Brain microvascular endothelial cell (primary cell): Measurements from ENCODE around the gene ADH6.
"Not testable (repeated sequence)": the region's sequence is repeated elsewhere in the genome, so short reads cannot be mapped to it uniquely, and the experiment has no call there.

ENCODE experiments used
- DNase-seq: peaks from one replicate; pipeline ENCODE4 v3.0.0-alpha.2; 2020
- H3K27ac ChIP-seq: fragments of 250-450 bp; sonication (Bioruptor Pico); 2 replicates; pipeline ENCODE4 v1.5.1; 2020; ENCODE audit warnings: mild to moderate bottlenecking, moderate library complexity
- H3K27me3 ChIP-seq: fragments of 250-450 bp; sonication (Bioruptor Pico); replicated peaks from 2 replicates; pipeline ENCODE4 v1.5.1; 2020; ENCODE audit warnings: mild to moderate bottlenecking
- H3K36me3 ChIP-seq: fragments of 250-450 bp; sonication (Bioruptor Pico); replicated peaks from 2 replicates; pipeline ENCODE4 v1.5.1; 2020; ENCODE audit warnings: mild to moderate bottlenecking
- H3K4me3 ChIP-seq: 2 replicates; pipeline ENCODE4 v1.5.1; 2011; ENCODE audit warnings: low read depth, mild to moderate bottlenecking, control low read depth, low read length, moderate library complexity
- in situ Hi-C: cut with HindIII; loops from 2 replicates; pipeline ENCODE4 v1.10.0; 2017; ENCODE audit warnings: low sequenced_read_pairs, low pct_ligation_motif_present
- TF ChIP-seq, protein P1 (sequence below): IDR thresholded peaks from 2 replicates; pipeline ENCODE4 v1.5.1; 2011; ENCODE audit warnings: low read depth, mild to moderate bottlenecking, moderate library complexity, low read length, control low read depth, inconsistent platforms; ENCODE audit errors: missing control alignments

Gene ADH6

DNA sequence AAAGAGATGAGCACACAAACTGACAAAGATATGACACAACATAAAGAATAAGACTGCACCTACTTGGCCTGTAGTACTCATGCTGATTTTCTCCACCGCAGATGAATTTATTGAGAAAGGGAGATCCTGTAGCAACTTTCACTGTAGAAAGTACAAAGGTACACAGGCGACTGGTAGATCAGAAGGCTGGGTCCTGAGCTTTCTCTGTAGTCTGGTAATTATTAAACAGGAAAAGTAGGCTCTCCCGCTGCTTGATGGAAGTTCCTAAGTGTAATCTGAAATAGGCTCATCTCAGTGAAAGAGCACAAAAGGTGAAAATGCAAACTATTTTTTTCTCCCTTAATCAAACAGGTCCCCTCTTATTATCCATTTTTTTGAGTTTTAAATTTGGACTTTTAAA is at the start of gene ADH6:
Gene ADH6, minus strand, starts transcription at position 175 of the 400 bp plus-strand sequence. Its CDS starts 94 bp downstream, at position 81.
- Histone ChIP-seq H3K4me3 (no peak within 1 kb of the TSS), H3K27me3 (no peaks in the 10 kb centered on the region), H3K36me3 (no peaks in the 10 kb centered on the region), H3K27ac (no peak within 1 kb of the TSS)
- TF ChIP-seq, protein P1, sequence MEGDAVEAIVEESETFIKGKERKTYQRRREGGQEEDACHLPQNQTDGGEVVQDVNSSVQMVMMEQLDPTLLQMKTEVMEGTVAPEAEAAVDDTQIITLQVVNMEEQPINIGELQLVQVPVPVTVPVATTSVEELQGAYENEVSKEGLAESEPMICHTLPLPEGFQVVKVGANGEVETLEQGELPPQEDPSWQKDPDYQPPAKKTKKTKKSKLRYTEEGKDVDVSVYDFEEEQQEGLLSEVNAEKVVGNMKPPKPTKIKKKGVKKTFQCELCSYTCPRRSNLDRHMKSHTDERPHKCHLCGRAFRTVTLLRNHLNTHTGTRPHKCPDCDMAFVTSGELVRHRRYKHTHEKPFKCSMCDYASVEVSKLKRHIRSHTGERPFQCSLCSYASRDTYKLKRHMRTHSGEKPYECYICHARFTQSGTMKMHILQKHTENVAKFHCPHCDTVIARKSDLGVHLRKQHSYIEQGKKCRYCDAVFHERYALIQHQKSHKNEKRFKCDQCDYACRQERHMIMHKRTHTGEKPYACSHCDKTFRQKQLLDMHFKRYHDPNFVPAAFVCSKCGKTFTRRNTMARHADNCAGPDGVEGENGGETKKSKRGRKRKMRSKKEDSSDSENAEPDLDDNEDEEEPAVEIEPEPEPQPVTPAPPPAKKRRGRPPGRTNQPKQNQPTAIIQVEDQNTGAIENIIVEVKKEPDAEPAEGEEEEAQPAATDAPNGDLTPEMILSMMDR, result no peak
- in situ Hi-C loops, result no loop called here
- DNase-seq, result no peak

DNA sequence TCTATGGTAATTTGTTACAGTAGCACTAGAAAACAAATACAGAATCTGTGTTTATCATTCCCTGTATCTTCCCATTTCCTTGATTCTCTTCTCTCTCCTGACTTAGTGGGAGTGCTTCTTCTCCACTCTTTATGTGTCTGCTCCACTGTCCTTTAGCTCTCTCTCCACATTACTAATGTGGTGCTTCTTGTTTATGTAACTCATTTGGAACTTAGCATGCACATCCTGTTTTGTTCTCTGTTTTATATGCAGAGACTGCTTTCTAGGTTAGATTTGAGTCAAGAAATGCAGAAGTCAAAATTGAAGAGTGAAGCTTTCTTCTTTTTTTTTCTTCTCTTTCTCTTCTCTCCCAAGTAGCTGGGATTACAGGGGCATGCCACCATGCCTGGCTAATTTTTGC is 45.9 kb upstream of the ADH6 start:
- DNase-seq, result no peak
- Histone ChIP-seq H3K27me3 (no peaks in the 10 kb centered on the region), H3K4me3 (no peak overlapping the region), H3K36me3 (no peaks in the 10 kb centered on the region), H3K27ac (no peak overlapping the region)
- in situ Hi-C loops, result no loop called here
- TF ChIP-seq, protein P1, result no peak

DNA sequence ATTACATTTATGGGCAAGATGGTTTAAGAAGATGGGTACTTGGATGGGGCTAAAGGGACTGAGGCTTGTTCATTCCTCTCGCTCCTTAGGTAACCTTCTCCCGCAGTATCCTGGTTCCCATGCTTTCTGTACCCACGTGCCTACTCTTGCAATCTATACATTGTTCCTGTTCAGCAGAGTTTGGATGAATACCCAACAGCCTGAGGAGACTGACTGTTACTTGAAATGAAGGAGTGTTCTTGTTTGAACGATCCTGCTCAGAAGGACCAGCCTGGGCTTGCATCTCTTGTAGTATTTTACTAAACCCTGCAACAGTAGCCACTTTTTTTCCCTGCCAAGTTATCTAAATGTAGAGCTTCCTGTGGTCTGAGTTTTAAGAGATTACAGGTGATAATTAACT is 33.7 kb upstream of the ADH6 start:
- DNase-seq, result no peak
- in situ Hi-C loops, result no loop called here

DNA sequence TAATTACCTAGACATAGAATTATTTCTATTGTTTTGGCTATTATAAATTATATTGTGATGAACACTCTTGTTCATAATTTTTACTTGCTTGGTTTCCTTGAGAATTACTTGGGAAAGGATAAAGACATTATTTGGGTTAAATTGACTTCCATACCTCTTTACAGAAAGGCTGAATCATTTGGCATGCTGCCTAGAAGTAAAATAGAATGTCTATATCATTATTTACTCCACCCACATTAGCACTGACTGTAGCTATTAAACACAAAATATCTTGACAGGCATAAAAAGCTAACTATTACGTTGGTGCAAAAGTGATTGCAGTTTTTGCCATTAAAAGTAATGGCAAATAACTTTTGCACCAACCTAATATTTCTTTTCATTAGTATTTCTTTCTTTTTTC is 29.7 kb upstream of the ADH6 start:
- H3K27me3 ChIP-seq, result no peaks in the 10 kb centered on the region
- TF ChIP-seq, protein P1, result no peak
- H3K27ac ChIP-seq, result no peak overlapping the region
- H3K36me3 ChIP-seq, result no peaks in the 10 kb centered on the region
- DNase-seq, result no peak
- in situ Hi-C loops, result no loop called here
- no peak overlapping the region for H3K4me3 ChIP-seq

More for the DNA sequence above, 33.7 kb upstream of the ADH6 start:
- Histone ChIP-seq H3K36me3 (no peaks in the 10 kb centered on the region), H3K27ac (no peak overlapping the region), H3K4me3 (no peak overlapping the region), H3K27me3 (no peaks in the 10 kb centered on the region)
- TF ChIP-seq, protein P1, result no peak

DNA sequence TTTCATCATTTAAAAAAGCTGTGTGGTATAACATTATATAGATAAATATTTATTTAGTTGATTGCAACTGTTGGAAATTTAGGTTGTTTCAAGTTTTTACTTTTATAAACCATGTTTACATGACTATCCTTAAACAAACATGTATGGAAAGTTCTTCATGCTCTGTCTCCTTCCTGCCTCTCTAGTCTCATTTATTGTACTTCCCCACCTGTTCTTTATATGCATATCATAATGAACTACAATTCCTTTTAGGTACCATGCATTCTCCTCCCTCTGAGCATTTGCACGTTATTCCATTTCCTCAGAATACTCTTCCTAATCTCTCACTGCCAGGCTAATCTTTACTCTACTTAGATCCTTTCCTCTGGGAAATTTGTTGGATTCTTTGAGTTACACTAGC is 16.9 kb upstream of the ADH6 start:
- DNase-seq, result no peak
- Histone ChIP-seq H3K4me3 (no peak overlapping the region), H3K36me3 (no peaks in the 10 kb centered on the region), H3K27ac (no peak overlapping the region), H3K27me3 (no peaks in the 10 kb centered on the region)
- in situ Hi-C loops, result no loop called here
- TF ChIP-seq, protein P1, result no peak

DNA sequence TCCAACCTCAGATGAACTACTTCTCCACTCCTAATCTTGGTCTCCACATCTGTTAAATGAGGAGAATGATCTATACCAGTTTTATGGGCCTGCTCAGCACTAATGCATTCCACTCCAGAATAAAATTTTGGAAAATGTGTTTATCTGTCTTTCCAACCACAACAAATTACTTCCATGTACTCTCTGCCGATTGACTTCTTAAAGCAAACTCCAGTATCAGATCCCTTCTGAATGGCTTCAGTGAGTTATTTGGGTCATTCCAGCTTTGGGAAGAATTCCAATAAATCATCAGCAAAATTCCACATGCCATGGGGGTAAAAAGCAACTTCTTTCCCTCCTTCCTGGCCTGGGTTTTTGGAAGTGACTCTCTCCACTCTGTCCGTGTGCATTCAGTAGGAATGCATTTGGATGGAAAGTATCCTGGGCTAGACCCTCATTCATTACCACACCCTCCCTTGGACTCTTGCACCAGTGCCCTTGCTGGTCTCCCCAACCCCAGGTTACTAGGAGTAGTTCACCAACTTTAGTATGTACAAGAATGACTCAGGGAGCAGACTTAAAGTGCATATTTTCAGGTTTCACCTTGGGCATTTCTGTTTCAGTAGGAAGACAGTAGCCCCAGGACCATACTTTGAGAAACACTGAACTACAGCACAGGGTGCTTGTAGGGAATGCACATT is 15.4 kb upstream of the ADH6 start:
- TF ChIP-seq, protein P1, result no peak
- Histone ChIP-seq H3K4me3 (no peak overlapping the region), H3K27ac (no peak overlapping the region), H3K36me3 (no peaks in the 10 kb centered on the region), H3K27me3 (no peaks in the 10 kb centered on the region)
- DNase-seq, result no peak
- in situ Hi-C loops, result no loop called here

DNA sequence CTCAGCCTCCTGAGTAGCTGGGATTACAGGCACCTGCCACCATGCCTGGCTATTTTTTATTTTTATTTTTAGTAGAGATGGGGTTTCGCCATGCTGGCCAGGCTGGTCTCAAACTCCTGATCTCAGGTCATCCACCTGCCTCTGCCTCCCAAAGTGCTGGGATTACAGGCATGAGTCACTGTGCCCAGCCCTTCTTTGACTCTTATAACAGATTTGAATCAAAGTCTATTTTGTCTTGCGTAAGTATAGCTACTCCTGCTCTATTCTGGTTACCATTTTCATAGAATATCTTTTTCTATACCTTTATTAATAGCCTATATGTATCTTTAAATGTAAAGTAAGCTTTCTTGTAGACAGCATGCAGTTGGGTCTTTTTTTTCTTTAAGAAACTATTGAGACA is 14.4 kb upstream of the ADH6 start:
- H3K36me3 ChIP-seq, H3K4me3 ChIP-seq, DNase-seq, H3K27me3 ChIP-seq, H3K27ac ChIP-seq, in situ Hi-C loops: not testable (repeated sequence)

DNA sequence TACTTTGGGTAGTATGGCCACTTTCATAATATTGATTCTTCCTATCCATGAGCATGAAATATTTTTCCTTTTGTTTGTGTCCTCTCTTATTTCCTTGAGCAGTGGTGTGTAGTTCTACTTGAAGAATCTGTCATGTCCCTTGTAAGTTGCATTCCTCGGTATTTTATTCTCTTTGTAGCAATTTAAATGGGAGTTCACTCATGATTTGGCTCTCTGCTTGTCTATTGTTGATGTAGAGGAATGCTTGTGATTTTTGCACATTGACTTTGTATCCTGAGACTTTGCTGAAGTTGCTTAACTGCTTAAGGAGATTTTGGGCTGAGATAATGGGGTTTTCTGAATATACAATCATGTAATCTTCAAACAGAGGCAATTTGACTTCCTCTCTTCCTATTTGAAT is 9.7 kb upstream of the ADH6 start:
- H3K36me3 ChIP-seq, H3K27ac ChIP-seq, H3K4me3 ChIP-seq, in situ Hi-C loops, DNase-seq, H3K27me3 ChIP-seq: not testable (repeated sequence)
